Ramos (cell line): ENCODE data around the gene CPT1C.

Experiments
- in situ Hi-C: fragments of 300-500 bp; cut with MboI; formaldehyde crosslinking; loops from one replicate; pipeline ENCODE4 v1.14.3; 2022; ENCODE audit warnings: low sequenced_read_pairs; ENCODE audit not compliant: unreplicated experiment

The CPT1C gene

GRCh38 chr19:49658566-49659442 is 32.1 kb upstream of the CPT1C start:
- in situ Hi-C loops = no loop called here

GRCh38 chr19:49660338-49660961 is 30.5 kb upstream of the CPT1C start:
- in situ Hi-C loops = no loop called here

- in situ Hi-C loops = no loop called here
These were observed 28.9 kb upstream of the CPT1C start for GRCh38 chr19:49662011-49662410.

- in situ Hi-C loops = no loop called here
These were observed 27.7 kb upstream of the CPT1C start for GRCh38 chr19:49663224-49663623.

GRCh38 chr19:49664171-49665035 is 26.5 kb upstream of the CPT1C start:
- in situ Hi-C loops = no loop called here

- in situ Hi-C loops = no loop called here
These were observed 25.9 kb upstream of the CPT1C start for GRCh38 chr19:49665036-49665350.

- in situ Hi-C loops = no loop called here
These were observed 25.4 kb upstream of the CPT1C start, which contains the start of the genes BCL2L12 and IRF3 for GRCh38 chr19:49665351-49666119. Gene BCL2L12 (plus strand): TSS chr19:49665933. CDS start chr19:49666693, 760 bp downstream. Gene IRF3 (minus strand): TSS chr19:49665857. CDS start chr19:49664838, 1,019 bp downstream.

GRCh38 chr19:49666120-49666444 is 24.8 kb upstream of the CPT1C start:
- in situ Hi-C loops = no loop called here

- in situ Hi-C loops = no loop called here
These were observed 23.4 kb upstream of the CPT1C start for GRCh38 chr19:49667473-49667872.

- in situ Hi-C loops = no loop called here
These were observed 21.4 kb upstream of the CPT1C start for GRCh38 chr19:49669516-49669915.

- in situ Hi-C loops = no loop called here
These were observed 18.6 kb upstream of the CPT1C start for GRCh38 chr19:49672131-49672919.

GRCh38 chr19:49676136-49676783 is 14.7 kb upstream of the CPT1C start:
- in situ Hi-C loops = no loop called here

GRCh38 chr19:49676784-49677230 is 14.1 kb upstream of the CPT1C start:
- in situ Hi-C loops = no loop called here

GRCh38 chr19:49677231-49677900 is 13.6 kb upstream of the CPT1C start, which contains the start of gene PRMT1:
Gene PRMT1 (plus strand): TSS chr19:49677271. CDS start chr19:49677281, 10 bp downstream.
- in situ Hi-C loops = no loop called here

GRCh38 chr19:49677901-49678674 is 12.8 kb upstream of the CPT1C start:
- in situ Hi-C loops = no loop called here

GRCh38 chr19:49678985-49679770 is 11.7 kb upstream of the CPT1C start:
- in situ Hi-C loops = no loop called here
